Measurements from ENCODE around the gene ADD1.

The ADD1 gene

GRCh38 chr4:2861631-2862436 lies 18.2 kb downstream of the ADD1 start:
- no peak for DNase-seq

GRCh38 chr4:2862528-2862927 lies 18.9 kb downstream of the ADD1 start:
- DNase-seq, result no peak

DNA sequence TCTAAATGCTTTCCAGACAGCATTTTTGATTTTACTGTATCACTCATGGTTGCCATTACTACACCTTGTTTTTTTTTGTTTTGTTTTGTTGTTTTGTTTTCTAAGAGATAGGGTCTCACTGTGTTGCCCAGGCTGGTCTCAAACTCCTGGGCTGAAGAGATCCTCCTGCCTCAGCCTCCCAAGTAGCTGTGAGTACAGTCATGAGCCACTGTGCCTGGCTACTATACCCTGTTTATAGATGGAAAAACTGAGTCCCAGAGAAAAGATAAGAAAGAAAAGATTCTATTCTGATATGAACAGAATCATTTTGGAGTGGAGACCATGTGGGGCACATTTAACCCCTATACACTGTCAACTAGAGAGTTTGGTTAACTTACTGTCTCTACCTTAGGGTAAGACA lies 20.0 kb downstream of the ADD1 start:
- no peak for DNase-seq

DNA sequence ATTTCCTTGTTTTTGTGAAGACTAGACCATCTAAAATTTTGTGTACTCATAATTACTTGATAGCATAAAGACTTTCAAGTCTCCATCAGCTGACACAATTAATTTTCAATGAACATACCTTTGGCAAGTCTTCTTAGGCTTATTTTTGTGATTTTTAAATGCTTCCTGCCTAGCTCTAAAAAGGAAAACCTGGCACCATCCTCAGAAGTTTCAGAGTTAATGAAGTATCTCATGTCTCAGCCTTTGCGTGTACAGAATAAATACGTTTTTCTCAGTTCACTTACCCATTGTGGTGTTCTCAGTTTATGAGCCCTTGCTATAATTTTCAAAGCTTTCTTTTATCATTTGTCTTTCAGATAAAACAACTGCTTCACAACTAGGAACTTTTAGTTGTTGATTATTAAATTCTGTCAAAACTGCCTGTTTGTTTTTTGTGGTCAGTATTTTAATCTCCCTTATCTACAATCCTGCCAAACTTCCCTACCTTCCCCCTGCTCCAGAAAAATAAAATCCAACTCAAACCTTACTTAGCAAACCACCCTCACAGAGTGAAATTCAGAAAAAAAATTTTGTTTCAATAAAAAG lies 21.6 kb downstream of the ADD1 start:
- no peak for DNase-seq

GRCh38 chr4:2866160-2866861 lies 22.7 kb downstream of the ADD1 start:
- no peak for DNase-seq

DNA sequence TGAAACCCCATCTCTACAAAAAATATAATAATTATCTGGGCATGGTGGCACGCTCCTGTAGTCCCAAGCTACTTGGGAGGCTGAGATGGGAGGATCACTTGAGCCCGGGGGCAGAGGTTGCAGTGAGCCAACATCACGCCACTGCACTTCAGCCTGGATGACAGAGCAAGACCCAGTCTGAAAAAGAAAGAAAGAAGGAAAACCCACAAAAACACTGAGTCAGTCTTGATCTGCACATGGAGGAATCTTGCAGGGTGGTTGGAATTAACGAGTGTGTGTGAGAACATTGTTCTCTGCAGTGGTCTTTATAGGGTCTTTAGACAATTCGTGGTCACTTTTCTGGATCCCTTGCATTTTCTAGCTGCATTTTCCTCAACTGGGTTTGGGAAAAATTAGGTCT lies 23.2 kb downstream of the ADD1 start:
- DNase-seq, result no peak

GRCh38 chr4:2867758-2868491 lies 24.3 kb downstream of the ADD1 start:
- no peak for DNase-seq

DNA sequence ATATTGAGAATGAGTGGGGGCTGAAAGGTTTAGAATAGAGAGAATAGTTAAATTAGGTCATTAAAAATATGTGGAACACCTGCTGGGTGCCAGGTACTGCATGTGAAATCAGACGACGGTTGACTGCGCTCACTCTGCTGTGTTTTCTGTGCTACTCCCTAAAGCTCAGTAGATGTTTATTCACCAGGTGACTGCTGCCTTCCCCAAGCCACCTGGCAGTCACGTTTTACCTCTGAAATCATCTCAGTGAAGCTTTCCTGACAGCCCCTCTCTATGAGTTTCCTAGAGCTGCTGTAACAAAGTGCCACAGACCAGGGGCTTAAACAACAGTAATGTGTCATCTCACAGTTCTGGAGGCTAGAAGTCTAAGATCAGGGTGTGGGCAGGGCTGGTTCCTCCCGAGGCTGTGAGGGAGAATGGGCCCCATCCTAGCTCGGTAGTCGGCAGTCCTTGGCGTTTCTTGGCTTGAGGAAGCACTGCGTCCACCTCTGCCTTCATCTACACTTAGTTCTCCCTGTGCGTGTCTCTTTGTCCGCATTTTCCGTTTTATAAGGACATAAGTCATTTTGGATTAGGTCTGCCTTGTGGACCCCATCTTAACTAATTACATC lies 25.3 kb downstream of the ADD1 start:
- DNase-seq, result no peak

- no peak for DNase-seq
These were observed 26.0 kb downstream of the ADD1 start for GRCh38 chr4:2869659-2870058.

DNA sequence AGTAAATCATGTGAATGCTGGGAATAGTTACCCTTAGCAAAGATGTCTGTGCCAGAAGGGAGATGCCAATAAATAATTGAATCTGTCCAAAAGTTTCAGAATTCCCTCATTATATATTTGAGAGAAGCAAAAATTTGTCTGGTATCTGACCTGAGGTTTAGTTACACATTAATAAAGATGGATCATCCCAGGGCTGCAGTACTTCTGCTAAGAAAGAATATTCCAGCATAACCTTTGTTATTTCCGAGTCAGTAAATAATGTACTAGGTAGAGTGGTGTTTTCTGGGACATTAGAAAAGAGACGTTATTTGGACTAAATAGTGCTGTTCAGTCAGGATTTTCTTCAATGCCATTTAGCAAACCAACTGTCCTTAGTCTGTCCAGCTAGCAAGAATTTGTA lies 26.4 kb downstream of the ADD1 start:
- DNase-seq, result no peak

DNA sequence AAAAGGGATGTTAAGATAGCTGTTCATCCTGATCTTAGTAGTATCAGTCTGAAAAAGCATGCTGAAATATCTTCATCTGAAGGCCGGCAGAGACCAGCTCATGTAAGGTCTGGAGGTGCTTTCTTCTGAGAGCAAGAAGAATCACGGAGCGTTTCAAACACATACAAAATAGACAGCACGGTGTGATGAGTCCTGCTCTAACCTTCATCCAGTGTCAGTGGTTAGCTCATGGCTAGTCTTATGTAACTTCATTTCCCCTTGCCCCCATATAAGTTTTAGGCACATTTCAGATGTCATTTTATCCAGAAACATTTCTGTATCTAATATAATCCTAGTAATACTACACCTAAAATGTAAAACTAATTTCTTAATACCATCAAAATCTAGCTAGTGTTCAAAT lies 27.8 kb downstream of the ADD1 start:
- no peak for DNase-seq

DNA sequence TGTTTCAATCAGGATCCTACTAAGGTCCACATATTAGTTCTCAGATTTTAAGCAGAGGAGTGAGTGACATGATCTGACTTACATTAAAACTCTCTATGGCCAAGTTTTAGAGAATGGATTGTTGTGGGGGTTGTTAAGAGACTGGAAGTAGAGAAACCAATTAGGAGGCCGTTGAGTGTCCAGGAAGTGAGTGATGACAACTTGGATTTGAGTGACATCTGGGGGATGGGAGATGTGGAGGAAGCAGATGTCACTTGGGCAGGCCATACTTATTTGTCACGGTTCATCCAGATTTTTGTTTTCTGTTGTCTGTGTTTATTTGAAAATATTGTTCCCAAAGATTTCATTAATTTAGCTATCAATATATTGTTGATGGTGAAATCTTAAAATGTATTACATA lies 28.3 kb downstream of the ADD1 start:
- no peak for DNase-seq

GRCh38 chr4:2873329-2873728 lies 29.7 kb downstream of the ADD1 start:
- DNase-seq, result no peak

DNA sequence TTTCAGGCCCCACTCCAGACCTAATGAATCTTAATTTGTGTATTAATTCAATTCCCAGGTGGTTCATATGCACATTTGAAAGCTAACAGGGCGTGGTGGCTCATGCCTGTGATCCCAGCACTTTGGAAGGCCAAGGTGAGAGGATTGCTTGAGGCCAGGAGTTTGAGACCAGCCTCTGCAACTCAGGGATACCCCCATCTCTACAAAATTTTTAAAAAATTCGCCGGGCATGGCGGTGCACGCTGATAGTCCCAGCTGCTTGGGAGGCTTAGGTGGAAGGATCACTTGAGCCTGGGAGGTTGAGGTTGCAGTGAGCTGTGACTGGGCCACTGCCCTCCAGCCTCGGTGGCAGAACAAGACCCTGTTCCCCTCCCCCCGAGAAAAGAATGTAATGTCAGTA lies 31.2 kb downstream of the ADD1 start:
- DNase-seq, result no peak

DNA sequence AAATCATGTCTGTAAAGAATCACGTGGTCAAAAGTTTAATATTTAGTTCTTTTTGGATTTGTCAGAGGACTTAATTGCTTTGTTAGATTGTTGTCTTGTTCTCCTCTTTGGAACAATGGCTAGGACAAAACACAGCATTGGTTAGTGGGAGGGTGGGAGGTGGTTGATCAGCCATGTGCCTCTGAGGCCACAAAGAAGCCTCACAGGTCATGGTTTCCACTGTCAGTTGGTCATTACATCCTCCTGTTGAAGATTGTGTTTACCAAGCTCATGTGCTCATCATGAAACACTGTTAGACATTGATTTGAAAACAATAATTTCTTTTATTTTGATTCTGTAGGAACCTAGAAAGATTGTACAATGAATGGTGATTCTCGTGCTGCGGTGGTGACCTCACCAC lies 31.9 kb downstream of the ADD1 start:
- DNase-seq, result no peak

DNA sequence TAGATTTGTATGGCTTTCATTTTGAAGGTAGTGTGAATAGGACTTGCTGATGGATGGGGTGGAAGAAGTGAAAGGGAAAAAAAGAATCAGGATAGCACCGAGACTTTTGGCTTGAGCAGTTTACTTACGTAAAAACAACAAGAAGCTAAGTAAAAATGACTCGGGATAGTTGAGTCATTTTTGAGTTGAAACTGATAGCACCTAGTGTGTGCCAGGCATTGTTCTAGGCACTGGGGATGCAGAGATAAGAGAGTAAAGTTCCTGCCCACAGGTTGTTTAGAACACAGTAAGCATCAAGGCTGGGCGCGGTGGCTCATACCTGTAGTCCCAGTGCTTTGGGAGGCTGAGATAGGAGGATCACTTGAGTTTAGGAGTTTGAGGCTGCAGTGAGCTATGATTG lies 34.7 kb downstream of the ADD1 start:
- DNase-seq, result no peak

DNA sequence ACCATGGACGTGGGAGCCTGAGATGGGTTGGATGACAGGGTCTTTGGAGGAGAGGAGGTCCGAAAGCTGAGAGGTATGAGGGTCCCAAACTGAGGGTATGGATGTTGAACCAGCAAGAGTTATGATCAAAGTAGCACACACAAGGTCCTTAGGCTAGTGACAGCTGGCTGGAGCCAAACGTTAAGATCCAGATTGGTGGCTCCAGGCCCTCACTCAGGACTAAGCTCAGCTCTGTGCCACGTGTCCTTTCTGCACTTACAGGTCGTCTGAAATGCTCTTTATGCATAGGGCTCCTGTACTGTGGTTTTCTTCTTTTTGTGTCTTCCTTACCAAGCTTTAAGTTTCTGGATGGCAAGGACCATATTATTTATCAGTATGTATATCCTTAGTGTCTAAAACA lies 35.4 kb downstream of the ADD1 start:
- no peak for DNase-seq

GRCh38 chr4:2881431-2881830 lies 37.8 kb downstream of the ADD1 start:
- DNase-seq, result no peak

- DNase-seq, result no peak
These were observed 38.7 kb downstream of the ADD1 start for GRCh38 chr4:2882341-2882740.

- no peak for DNase-seq
These were observed 42.5 kb downstream of the ADD1 start for GRCh38 chr4:2886161-2886560.

GRCh38 chr4:2886622-2887021 lies 43.0 kb downstream of the ADD1 start:
- DNase-seq, result no peak

DNA sequence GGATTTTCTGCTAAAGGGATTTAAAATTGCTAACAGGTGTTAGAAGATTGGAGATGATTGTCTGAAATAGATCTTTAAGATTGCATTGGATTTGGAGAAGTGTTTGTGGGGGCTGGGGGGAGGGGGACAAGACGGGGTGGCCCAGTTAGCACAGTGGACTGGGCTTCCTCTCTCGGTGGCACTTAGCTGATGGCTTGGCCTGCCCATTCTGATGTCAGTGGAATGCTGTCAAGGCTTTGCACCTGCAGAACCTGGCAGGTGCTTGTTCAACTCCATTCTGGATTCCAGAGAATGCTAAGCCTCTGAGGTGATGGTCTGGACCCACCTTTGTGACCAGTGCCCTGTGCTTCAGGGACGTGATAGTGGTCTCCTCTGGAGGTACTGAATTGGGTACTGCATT lies 43.7 kb downstream of the ADD1 start:
- no peak for DNase-seq

DNA sequence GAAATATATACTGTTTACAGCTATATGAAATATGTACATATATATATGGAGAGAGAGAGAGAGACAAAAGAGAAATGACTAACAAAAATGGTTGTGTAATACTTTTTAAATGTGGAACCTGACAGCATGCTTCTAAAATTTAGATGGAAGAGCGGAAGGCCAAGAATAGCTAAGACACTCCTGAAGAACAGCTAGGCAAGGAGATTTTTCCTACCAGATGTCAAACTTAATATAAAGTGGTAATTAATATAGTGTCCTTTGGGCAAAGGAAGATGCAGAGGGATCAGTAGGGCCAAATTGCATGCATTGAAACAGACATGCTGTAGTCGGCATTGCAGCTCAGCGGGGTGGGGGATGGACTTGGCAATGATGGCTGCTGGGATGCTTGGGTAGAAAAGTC lies 45.2 kb downstream of the ADD1 start:
- no peak for DNase-seq
